ENCODE measurements around the gene DQX1. TPM values are rescaled to one million over a fixed set of nuclear protein-coding genes. Genes with fewer than 3 reads are reported as not detected.
"Not testable (repeated sequence)": the region's sequence is repeated elsewhere in the genome, so short reads cannot be mapped to it uniquely, and the experiment has no call there.

DQX1 gene
- polyA plus RNA-seq, 2 donors = 3.4 to 7.3 TPM

DNA sequence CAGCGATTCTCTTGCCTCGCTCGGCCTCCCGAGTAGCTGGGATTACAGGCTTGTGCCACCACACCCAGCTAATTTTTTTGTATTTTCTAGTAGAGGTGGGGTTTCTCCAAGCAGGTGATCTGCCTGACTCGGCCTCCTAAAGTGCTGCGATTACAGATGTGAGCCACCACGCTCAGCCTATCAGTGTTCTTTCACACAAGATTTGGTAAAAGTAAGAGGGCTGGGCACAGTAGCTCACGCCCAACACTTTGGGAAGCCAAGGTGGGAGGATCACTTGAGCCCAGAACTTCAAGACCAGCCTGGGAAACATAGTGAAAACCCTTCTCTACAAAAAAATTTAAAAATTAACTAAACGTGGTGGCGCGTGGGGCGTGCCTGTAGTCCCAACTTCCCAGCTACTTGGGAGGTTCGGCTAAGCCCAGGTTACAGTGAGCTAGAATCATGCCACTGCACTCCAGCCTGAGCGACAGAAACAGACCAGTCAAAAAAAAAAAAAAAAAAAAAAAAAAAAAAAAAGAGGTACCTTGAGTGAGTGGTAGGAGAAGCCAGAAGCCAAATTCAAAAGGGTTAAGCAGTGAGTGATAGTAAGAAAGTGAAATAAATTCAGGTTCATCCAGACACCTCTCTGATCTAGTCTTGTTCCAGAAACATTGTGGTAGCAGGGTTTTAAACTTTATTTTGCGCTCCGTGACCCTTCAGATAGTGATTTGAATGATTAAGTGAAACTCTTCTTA, 54.5 kb downstream of the DQX1 start:
- 44 to 48% methylated on average over 16 of the region's 16 CpGs for WGBS, 2 donors
- H3K4me1 ChIP-seq (ENCODE audit: control insufficient read depth in 2 of 2, insufficient read depth in 2 of 2, low read length in 1 of 2) = peaks cover 4 to 5% of the 10 kb centered on the region in 2 donors
- no peaks in the 10 kb centered on the region for H3K27me3 ChIP-seq (ENCODE audit: control insufficient read depth in 1 of 2, insufficient read depth in 2 of 2, low read length in 2 of 2)
- H3K4me3 ChIP-seq (ENCODE audit: low read depth in 1 of 2, low read length in 2 of 2) = peak overlapping the region; percentile 77 to 84
- no peaks in the 10 kb centered on the region for H3K9me3 ChIP-seq (ENCODE audit: control insufficient read depth in 2 of 2, insufficient read depth in 1 of 2, low read depth in 1 of 2, low read length in 1 of 2)
- H3K27ac ChIP-seq (ENCODE audit: low read depth in 2 of 2, low read length in 1 of 2) = peak overlapping the region; percentile 95 to 99
- H3K36me3 ChIP-seq (ENCODE audit: control insufficient read depth in 2 of 2, insufficient read depth in 2 of 2, low read length in 1 of 2) = peaks cover 0 to 14% of the 10 kb centered on the region in 2 donors

- not testable (repeated sequence) for H3K4me3 ChIP-seq (ENCODE audit: low read depth in 1 of 2, low read length in 2 of 2); H3K4me1 ChIP-seq (ENCODE audit: control insufficient read depth in 2 of 2, insufficient read depth in 2 of 2, low read length in 1 of 2); H3K27me3 ChIP-seq (ENCODE audit: control insufficient read depth in 1 of 2, insufficient read depth in 2 of 2, low read length in 2 of 2); H3K27ac ChIP-seq (ENCODE audit: low read depth in 2 of 2, low read length in 1 of 2); H3K9me3 ChIP-seq (ENCODE audit: control insufficient read depth in 2 of 2, insufficient read depth in 1 of 2, low read depth in 1 of 2, low read length in 1 of 2)
- peaks cover 0 to 14% of the 10 kb centered on the region in 2 donors for H3K36me3 ChIP-seq (ENCODE audit: control insufficient read depth in 2 of 2, insufficient read depth in 2 of 2, low read length in 1 of 2)
- 93 to 94% methylated on average over 12 of the region's 12 CpGs for WGBS, 2 donors
Measured at GRCh38 chr2:74470742-74471141, 55.3 kb downstream of the DQX1 start.

Other genes starting within 250 kb of the DQX1 start
- under 1 TPM; 0.28 to 0.33 TPM for gene SLC4A5, start 182.8 kb downstream of the DQX1 start, polyA plus RNA-seq
- 10 to 100 TPM; 60.8 to 83.3 TPM for gene DCTN1, start 145.9 kb downstream of the DQX1 start, polyA plus RNA-seq
- gene C2orf81, start 104.6 kb downstream of the DQX1 start, polyA plus RNA-seq = under 1 TPM; 0.81 to 0.92 TPM
- 1 to 10 TPM; 3.5 to 5.4 TPM for gene WDR54, start 104.5 kb downstream of the DQX1 start, polyA plus RNA-seq
- 10 to 100 TPM; 20.2 to 20.8 TPM for gene RTKN, start 84.3 kb downstream of the DQX1 start, polyA plus RNA-seq
- 10 to 100 TPM; 33.4 to 44.9 TPM for gene INO80B, start 71.1 kb downstream of the DQX1 start, polyA plus RNA-seq
- 10 to 100 TPM; 41.3 to 50.1 TPM for gene WBP1, start 67.8 kb downstream of the DQX1 start, polyA plus RNA-seq
- gene MOGS, start 60.8 kb downstream of the DQX1 start, polyA plus RNA-seq = 10 to 100 TPM; 21.3 to 26.8 TPM
- gene MRPL53, start 53.6 kb downstream of the DQX1 start, polyA plus RNA-seq = 10 to 100 TPM; 60.6 to 72.3 TPM
- gene CCDC142, start 43.2 kb downstream of the DQX1 start, polyA plus RNA-seq = 10 to 100 TPM in 1 of 2 donors, 1 to 10 TPM in 1; 4.3 to 10.3 TPM
- 10 to 100 TPM in 1 of 2 donors, 1 to 10 TPM in 1; 9.7 to 13.4 TPM for gene TTC31, start 43.1 kb downstream of the DQX1 start, polyA plus RNA-seq
- gene LBX2, start 26.6 kb downstream of the DQX1 start, polyA plus RNA-seq = under 1 TPM; 0.12 to 0.18 TPM
- 10 to 100 TPM; 16.1 to 18.2 TPM for gene PCGF1, start 18.5 kb downstream of the DQX1 start, polyA plus RNA-seq
- gene TLX2, start 11.8 kb downstream of the DQX1 start, polyA plus RNA-seq = under 1 TPM in 1 of 2 donors, not detected in 1; 0.01 TPM
- 100 to 1,000 TPM; 116 to 186 TPM for gene AUP1, start 3.5 kb upstream of the DQX1 start, polyA plus RNA-seq
- 10 to 100 TPM; 15.8 to 21.0 TPM for gene HTRA2, start 3.7 kb upstream of the DQX1 start, polyA plus RNA-seq
- gene LOXL3, start 27.7 kb upstream of the DQX1 start, polyA plus RNA-seq = under 1 TPM; 0.71 to 0.79 TPM
- 1 to 10 TPM; 1.6 to 2.5 TPM for gene DOK1, start 28.5 kb upstream of the DQX1 start, polyA plus RNA-seq
- gene M1AP, start 122.1 kb upstream of the DQX1 start, polyA plus RNA-seq = under 1 TPM; 0.04 to 0.10 TPM
- gene SEMA4F, start 128.0 kb upstream of the DQX1 start, polyA plus RNA-seq = under 1 TPM; 0.55 to 0.59 TPM